ENCODE results near the gene MYH13.
A peak's percentile ranks its signal among the peaks of the same experiment; 100 is the strongest.
"Not testable (repeated sequence)": the region's sequence is repeated elsewhere in the genome, so short reads cannot be mapped to it uniquely, and the experiment has no call there.

The MYH13 gene

GRCh38 chr17:10311131-10311530 is 61.7 kb downstream of the MYH13 start:
- peak in 1 of 2 experiments; percentile 15 for DNase-seq (ENCODE audit: low read depth in 1 of 2, low spot score in 1 of 2)
- in situ Hi-C loops (cut with HindIII; ENCODE audit: low pct_unique_long_range_greater_than_20kb, low sequenced_read_pairs): no loop called here
- TF ChIP-seq JUND (IDR thresholded peaks at IDR 0.05; ENCODE audit: low read depth): no peak

- DNase-seq (ENCODE audit: low read depth in 1 of 2, low spot score in 1 of 2): no peak
- TF ChIP-seq JUND (IDR thresholded peaks at IDR 0.05; ENCODE audit: low read depth): no peak
- in situ Hi-C loops (cut with HindIII; ENCODE audit: low pct_unique_long_range_greater_than_20kb, low sequenced_read_pairs): no loop called here
Observed at GRCh38 chr17:10309003-10309974, 63.5 kb downstream of the MYH13 start.

GRCh38 chr17:10306585-10306984 is 66.2 kb downstream of the MYH13 start:
- in situ Hi-C loops (cut with HindIII; ENCODE audit: low pct_unique_long_range_greater_than_20kb, low sequenced_read_pairs): no loop called here
- no peak for TF ChIP-seq JUND (IDR thresholded peaks at IDR 0.05; ENCODE audit: low read depth)
- no peak for DNase-seq (ENCODE audit: low read depth in 1 of 2, low spot score in 1 of 2)

GRCh38 chr17:10305398-10305797 is 67.4 kb downstream of the MYH13 start:
- DNase-seq (ENCODE audit: low read depth in 1 of 2, low spot score in 1 of 2): no peak
- in situ Hi-C loops (cut with HindIII; ENCODE audit: low pct_unique_long_range_greater_than_20kb, low sequenced_read_pairs): no loop called here
- no peak for TF ChIP-seq JUND (IDR thresholded peaks at IDR 0.05; ENCODE audit: low read depth)

GRCh38 chr17:10304758-10305300 is 68.0 kb downstream of the MYH13 start:
- no peak for TF ChIP-seq JUND (IDR thresholded peaks at IDR 0.05; ENCODE audit: low read depth)
- DNase-seq (ENCODE audit: low read depth in 1 of 2, low spot score in 1 of 2): no peak
- in situ Hi-C loops (cut with HindIII; ENCODE audit: low pct_unique_long_range_greater_than_20kb, low sequenced_read_pairs): no loop called here

- in situ Hi-C loops (cut with HindIII; ENCODE audit: low pct_unique_long_range_greater_than_20kb, low sequenced_read_pairs): no loop called here
Observed at GRCh38 chr17:10297691-10298090, 75.1 kb downstream of the MYH13 start.

GRCh38 chr17:10295728-10296343 is 77.0 kb downstream of the MYH13 start:
- in situ Hi-C loops (cut with HindIII; ENCODE audit: low pct_unique_long_range_greater_than_20kb, low sequenced_read_pairs): no loop called here
- TF ChIP-seq JUND (IDR thresholded peaks at IDR 0.05; ENCODE audit: low read depth): no peak
- peak; percentile 27 to 73 for DNase-seq (ENCODE audit: low read depth in 1 of 2, low spot score in 1 of 2)

More at GRCh38 chr17:10297691-10298090, 75.1 kb downstream of the MYH13 start:
- no peak for DNase-seq (ENCODE audit: low read depth in 1 of 2, low spot score in 1 of 2)
- no peak for TF ChIP-seq JUND (IDR thresholded peaks at IDR 0.05; ENCODE audit: low read depth)

GRCh38 chr17:10294180-10294579 is 78.6 kb downstream of the MYH13 start:
- in situ Hi-C loops (cut with HindIII; ENCODE audit: low pct_unique_long_range_greater_than_20kb, low sequenced_read_pairs): no loop called here
- DNase-seq (ENCODE audit: low read depth in 1 of 2, low spot score in 1 of 2): no peak
- no peak for TF ChIP-seq JUND (IDR thresholded peaks at IDR 0.05; ENCODE audit: low read depth)

GRCh38 chr17:10292057-10292937 is 80.5 kb downstream of the MYH13 start:
- in situ Hi-C loops (cut with HindIII; ENCODE audit: low pct_unique_long_range_greater_than_20kb, low sequenced_read_pairs): no loop called here
- no peak for DNase-seq (ENCODE audit: low read depth in 1 of 2, low spot score in 1 of 2)
- no peak for TF ChIP-seq JUND (IDR thresholded peaks at IDR 0.05; ENCODE audit: low read depth)

GRCh38 chr17:10291576-10291975 is 81.2 kb downstream of the MYH13 start:
- in situ Hi-C loops (cut with HindIII; ENCODE audit: low pct_unique_long_range_greater_than_20kb, low sequenced_read_pairs); DNase-seq (ENCODE audit: low read depth in 1 of 2, low spot score in 1 of 2): not testable (repeated sequence)

- in situ Hi-C loops (cut with HindIII; ENCODE audit: low pct_unique_long_range_greater_than_20kb, low sequenced_read_pairs): no loop called here
- TF ChIP-seq JUND (IDR thresholded peaks at IDR 0.05; ENCODE audit: low read depth): no peak
- DNase-seq (ENCODE audit: low read depth in 1 of 2, low spot score in 1 of 2): no peak
Observed at GRCh38 chr17:10290041-10290440, 82.8 kb downstream of the MYH13 start.

- peak in 1 of 2 experiments; percentile 11 for DNase-seq (ENCODE audit: low read depth in 1 of 2, low spot score in 1 of 2)
- TF ChIP-seq JUND (IDR thresholded peaks at IDR 0.05; ENCODE audit: low read depth): no peak
- in situ Hi-C loops (cut with HindIII; ENCODE audit: low pct_unique_long_range_greater_than_20kb, low sequenced_read_pairs): no loop called here
Observed at GRCh38 chr17:10286324-10286723, 86.5 kb downstream of the MYH13 start.
